ENCODE data around the gene SNRPA1.

DNA sequence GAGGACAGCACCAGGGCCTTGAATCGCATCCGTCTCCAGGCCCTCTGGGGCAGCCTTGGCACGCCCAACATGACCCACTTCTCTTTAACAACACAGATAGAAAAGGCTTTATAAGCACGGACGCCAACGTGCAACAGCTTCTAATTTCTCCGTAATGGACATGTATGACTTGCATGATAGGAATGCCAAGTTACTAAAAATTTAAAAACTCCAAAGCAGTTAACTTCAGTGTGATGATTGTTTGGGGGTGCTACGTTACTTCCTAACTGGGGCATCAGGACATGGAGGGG lies 30.9 kb upstream of the SNRPA1 start:
- TF ChIP-seq, protein P1, sequence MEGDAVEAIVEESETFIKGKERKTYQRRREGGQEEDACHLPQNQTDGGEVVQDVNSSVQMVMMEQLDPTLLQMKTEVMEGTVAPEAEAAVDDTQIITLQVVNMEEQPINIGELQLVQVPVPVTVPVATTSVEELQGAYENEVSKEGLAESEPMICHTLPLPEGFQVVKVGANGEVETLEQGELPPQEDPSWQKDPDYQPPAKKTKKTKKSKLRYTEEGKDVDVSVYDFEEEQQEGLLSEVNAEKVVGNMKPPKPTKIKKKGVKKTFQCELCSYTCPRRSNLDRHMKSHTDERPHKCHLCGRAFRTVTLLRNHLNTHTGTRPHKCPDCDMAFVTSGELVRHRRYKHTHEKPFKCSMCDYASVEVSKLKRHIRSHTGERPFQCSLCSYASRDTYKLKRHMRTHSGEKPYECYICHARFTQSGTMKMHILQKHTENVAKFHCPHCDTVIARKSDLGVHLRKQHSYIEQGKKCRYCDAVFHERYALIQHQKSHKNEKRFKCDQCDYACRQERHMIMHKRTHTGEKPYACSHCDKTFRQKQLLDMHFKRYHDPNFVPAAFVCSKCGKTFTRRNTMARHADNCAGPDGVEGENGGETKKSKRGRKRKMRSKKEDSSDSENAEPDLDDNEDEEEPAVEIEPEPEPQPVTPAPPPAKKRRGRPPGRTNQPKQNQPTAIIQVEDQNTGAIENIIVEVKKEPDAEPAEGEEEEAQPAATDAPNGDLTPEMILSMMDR (conservative IDR thresholded peaks at IDR 0.05) = no peak
- TF ChIP-seq ZFX (IDR thresholded peaks at IDR 0.05) = no peak
